ENCODE measurements around the gene CCL20. TPM values are rescaled to one million over a fixed set of nuclear protein-coding genes. Genes with fewer than 3 reads are reported as not detected.

The CCL20 gene
- total RNA-seq, 1 experiment from 2014 or later = not detected

GRCh38 chr2:227826563-227826962 lies 12.9 kb downstream of the CCL20 start (continued):
- TF ChIP-seq SMAD4 (CRISPR knock-in tag; IDR thresholded peaks at IDR 0.05) (no peak), ZNF232 (CRISPR knock-in tag; IDR thresholded peaks at IDR 0.05) (no peak), IRF2 (CRISPR knock-in tag; IDR thresholded peaks at IDR 0.05; ENCODE audit: borderline replicate concordance, low read depth) (no peak), E2F5 (CRISPR knock-in tag; IDR thresholded peaks at IDR 0.05) (no peak)

DNA sequence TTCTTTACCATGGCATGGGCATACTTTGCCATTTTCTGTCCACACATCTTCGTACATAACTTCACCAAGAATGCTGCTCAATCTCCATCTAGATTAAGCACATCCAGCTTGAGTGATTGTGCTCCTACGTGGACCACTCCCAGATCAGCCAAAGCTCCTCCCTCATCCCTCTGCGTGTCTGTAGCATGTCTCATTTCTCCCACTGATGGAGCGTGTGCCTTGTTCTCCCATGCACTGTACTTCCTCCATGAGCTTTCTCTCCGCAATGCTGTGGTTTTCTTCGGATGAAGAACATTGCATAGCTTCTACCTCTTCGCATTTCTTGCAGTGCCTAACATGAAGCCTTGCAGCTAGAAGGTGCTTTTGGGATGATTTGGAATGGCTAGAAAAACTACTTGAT lies 13.5 kb downstream of the CCL20 start:
- no peaks in the 10 kb centered on the region for H3K27me3 Mint-ChIP-seq (ENCODE audit: low read depth)
- no peak overlapping the region for H3K4me3 Mint-ChIP-seq
- no peak for TF ChIP-seq NFYB (CRISPR knock-in tag; conservative IDR thresholded peaks at IDR 0.05; ENCODE audit: low read depth)
- TF ChIP-seq RORB (CRISPR knock-in tag; IDR thresholded peaks at IDR 0.05) = no peak
- TF ChIP-seq GTF2I (CRISPR knock-in tag; conservative IDR thresholded peaks at IDR 0.05) = no peak
- TF ChIP-seq MYBL2 (CRISPR knock-in tag; IDR thresholded peaks at IDR 0.05) = no peak
- TF ChIP-seq, protein P1, sequence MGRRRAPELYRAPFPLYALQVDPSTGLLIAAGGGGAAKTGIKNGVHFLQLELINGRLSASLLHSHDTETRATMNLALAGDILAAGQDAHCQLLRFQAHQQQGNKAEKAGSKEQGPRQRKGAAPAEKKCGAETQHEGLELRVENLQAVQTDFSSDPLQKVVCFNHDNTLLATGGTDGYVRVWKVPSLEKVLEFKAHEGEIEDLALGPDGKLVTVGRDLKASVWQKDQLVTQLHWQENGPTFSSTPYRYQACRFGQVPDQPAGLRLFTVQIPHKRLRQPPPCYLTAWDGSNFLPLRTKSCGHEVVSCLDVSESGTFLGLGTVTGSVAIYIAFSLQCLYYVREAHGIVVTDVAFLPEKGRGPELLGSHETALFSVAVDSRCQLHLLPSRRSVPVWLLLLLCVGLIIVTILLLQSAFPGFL (CRISPR knock-in tag; IDR thresholded peaks at IDR 0.05; ENCODE audit: borderline replicate concordance) = no peak
- TF ChIP-seq ARID4B (CRISPR knock-in tag; IDR thresholded peaks at IDR 0.05; ENCODE audit: borderline replicate concordance) = no peak
- TF ChIP-seq ZNF232 (CRISPR knock-in tag; IDR thresholded peaks at IDR 0.05) = no peak
- no peak for TF ChIP-seq E2F5 (CRISPR knock-in tag; IDR thresholded peaks at IDR 0.05)
- no peak for TF ChIP-seq JAZF1 (CRISPR knock-in tag; IDR thresholded peaks at IDR 0.05)
- TF ChIP-seq, protein P2, sequence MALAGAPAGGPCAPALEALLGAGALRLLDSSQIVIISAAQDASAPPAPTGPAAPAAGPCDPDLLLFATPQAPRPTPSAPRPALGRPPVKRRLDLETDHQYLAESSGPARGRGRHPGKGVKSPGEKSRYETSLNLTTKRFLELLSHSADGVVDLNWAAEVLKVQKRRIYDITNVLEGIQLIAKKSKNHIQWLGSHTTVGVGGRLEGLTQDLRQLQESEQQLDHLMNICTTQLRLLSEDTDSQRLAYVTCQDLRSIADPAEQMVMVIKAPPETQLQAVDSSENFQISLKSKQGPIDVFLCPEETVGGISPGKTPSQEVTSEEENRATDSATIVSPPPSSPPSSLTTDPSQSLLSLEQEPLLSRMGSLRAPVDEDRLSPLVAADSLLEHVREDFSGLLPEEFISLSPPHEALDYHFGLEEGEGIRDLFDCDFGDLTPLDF (CRISPR knock-in tag; IDR thresholded peaks at IDR 0.05) = no peak
- no peak for TF ChIP-seq ZNF138 (CRISPR knock-in tag; conservative IDR thresholded peaks at IDR 0.05)
- TF ChIP-seq NR2C2 (CRISPR knock-in tag; IDR thresholded peaks at IDR 0.05) = no peak
- no peak for TF ChIP-seq SMAD4 (CRISPR knock-in tag; IDR thresholded peaks at IDR 0.05)
- TF ChIP-seq CREM (CRISPR knock-in tag; IDR thresholded peaks at IDR 0.05) = no peak
- TF ChIP-seq CREB1 (CRISPR knock-in tag; IDR thresholded peaks at IDR 0.05) = no peak
- TF ChIP-seq ZNF317 (CRISPR knock-in tag; IDR thresholded peaks at IDR 0.05; ENCODE audit: borderline replicate concordance, low read depth) = no peak
- no peak for TF ChIP-seq JUN (CRISPR knock-in tag; IDR thresholded peaks at IDR 0.05)
- no peak for TF ChIP-seq SP1 (CRISPR knock-in tag; conservative IDR thresholded peaks at IDR 0.05)
- TF ChIP-seq, protein P3, sequence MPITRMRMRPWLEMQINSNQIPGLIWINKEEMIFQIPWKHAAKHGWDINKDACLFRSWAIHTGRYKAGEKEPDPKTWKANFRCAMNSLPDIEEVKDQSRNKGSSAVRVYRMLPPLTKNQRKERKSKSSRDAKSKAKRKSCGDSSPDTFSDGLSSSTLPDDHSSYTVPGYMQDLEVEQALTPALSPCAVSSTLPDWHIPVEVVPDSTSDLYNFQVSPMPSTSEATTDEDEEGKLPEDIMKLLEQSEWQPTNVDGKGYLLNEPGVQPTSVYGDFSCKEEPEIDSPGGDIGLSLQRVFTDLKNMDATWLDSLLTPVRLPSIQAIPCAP (CRISPR knock-in tag; IDR thresholded peaks at IDR 0.05) = no peak
- no peak for TF ChIP-seq ETV6 (CRISPR knock-in tag; IDR thresholded peaks at IDR 0.05)
- peaks cover 3% of the 10 kb centered on the region for H3K4me1 Mint-ChIP-seq
- no peaks in the 10 kb centered on the region for H3K36me3 Mint-ChIP-seq
- DNase-seq (ENCODE audit: low spot score) (no peak), ATAC-seq (no peak)
- H3K27ac Mint-ChIP-seq = no peak overlapping the region
- POLR2A ChIA-PET = no interaction called here
- peaks cover 5% of the 10 kb centered on the region; the same call in 1 of the 2 replicates for H3K9me3 Mint-ChIP-seq
- CTCF ChIA-PET = no interaction called here

All from WTC11 (cell line).